Stimulated activated CD4-positive, alpha-beta T cell treated with anti-CD3 and anti-CD28 coated beads, Interleukin-4, amount 100 ng/mL, for 48 hours (primary cell): ENCODE measurements around the gene STK11IP.

ENCODE experiments used
- DNase-seq, 2 donors: peaks; one replicate each; pipeline ENCODE4 v3.0.0-alpha.2; 2020; ENCODE audit warnings: low read depth in 2 of 2

The STK11IP gene

GRCh38 chr2:219656526-219656925 is 58.9 kb downstream of the STK11IP start:
- DNase-seq: no peak

GRCh38 chr2:219658196-219658846 is 60.7 kb downstream of the STK11IP start:
- DNase-seq: no peak

GRCh38 chr2:219658874-219659273 is 61.2 kb downstream of the STK11IP start:
- DNase-seq: no peak

DNA sequence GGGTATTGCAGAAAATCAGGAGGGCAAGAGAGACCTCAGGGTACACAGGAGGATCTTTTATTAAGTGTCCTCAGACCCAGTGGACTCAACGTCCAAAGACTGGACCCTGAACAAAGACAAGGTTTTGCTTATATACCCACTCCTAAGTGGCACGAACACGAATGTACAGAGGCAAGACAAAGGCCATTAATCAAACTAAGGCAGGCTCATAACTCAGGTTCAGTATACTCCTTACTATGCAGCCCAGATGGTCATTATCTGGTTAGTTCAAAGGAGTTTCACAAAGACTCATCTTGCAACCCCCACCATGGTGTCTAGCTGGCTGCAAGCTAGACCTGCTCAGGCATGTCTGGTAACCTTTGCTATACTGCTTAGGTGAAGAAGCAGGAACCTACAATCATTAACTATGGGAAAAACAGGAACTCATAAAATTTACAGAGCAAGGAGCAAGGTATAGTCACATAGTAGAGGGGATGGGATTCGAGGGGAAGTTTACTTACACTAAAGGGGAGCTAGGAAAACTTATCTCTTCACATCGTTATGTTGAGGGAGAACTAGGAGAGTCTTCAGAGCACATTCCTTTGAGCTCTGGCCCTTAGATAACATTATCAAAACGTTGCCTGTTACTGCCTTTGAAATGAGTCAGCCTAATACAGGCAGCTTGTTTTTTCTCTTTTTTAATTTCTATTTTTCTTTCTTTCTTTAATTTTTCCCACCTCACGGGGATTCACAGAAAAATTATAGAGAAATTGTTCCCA is 63.7 kb downstream of the STK11IP start:
- no peak for DNase-seq

- DNase-seq: no peak
Measured at GRCh38 chr2:219661955-219662395, 64.3 kb downstream of the STK11IP start.

GRCh38 chr2:219662566-219662965 is 64.9 kb downstream of the STK11IP start:
- no peak for DNase-seq

- no peak for DNase-seq
Measured at GRCh38 chr2:219663116-219663762, 65.6 kb downstream of the STK11IP start.

DNA sequence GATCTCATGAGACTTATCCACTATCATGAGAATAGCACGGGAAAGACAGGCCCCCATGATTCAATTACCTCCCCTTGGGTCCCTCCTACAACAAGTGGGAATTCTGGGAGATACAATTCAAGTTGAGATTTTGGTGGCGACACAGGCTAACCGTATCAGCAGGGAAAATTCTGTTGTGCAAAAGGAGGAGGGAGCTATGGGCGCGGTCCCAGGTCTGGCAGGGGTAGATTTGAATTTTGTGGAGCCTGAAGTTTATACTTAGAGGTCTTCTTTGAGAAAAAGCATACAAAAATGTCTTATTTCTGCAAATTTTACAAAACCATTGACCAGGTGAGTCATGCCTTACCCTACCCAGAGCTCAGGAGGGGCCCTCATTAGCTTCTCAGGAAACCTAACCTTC is 66.4 kb downstream of the STK11IP start:
- DNase-seq: no peak

DNA sequence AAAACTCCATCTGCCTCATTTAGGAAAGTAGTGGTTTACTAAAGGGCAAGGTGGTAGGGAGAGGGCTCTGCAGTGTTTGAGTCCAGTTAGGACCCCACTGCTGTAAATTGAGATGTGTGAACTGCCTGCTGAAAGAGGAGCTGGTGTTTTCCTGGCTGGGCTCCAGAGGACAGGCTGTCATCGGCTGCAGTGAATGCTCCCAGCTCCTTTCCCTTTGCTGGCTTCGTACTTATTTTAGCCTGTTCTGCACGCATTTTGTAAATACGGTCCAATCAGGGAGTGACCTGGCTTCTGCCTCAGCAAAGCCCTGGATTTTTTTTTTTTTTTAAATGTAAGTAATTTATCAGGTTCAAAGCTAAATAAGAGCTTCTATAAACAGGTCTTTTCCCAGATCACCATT is 67.3 kb downstream of the STK11IP start:
- no peak for DNase-seq

DNA sequence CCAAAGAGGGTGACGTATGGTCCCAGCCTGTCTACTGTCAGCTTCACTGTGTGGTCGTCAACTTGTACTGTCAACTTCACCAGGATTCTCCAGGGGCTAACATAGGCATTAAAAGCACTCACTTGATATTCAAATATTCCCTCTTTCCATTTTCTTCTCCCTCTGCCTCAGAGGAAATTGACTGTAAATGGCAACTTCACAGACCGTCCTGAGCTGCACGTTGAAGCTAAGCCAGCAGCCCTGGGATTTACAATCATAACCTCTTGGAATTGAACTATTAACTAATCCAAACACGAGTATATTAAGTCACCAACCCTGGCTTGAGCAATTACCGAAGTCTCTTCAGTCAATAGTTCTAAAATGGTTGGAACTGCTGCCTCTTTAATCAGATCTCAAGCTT is 68.3 kb downstream of the STK11IP start:
- DNase-seq: no peak
